HG03060 (cell line): ENCODE measurements around the gene ELOVL4.

Experiments
- ATAC-seq: cut with Tn5 transposase; IDR thresholded peaks from one replicate; pipeline ENCODE4 v1.9.1; 2021; ENCODE audit warnings: low read depth, moderate number of reproducible peaks; ENCODE audit not compliant: unreplicated experiment

ELOVL4 gene

DNA sequence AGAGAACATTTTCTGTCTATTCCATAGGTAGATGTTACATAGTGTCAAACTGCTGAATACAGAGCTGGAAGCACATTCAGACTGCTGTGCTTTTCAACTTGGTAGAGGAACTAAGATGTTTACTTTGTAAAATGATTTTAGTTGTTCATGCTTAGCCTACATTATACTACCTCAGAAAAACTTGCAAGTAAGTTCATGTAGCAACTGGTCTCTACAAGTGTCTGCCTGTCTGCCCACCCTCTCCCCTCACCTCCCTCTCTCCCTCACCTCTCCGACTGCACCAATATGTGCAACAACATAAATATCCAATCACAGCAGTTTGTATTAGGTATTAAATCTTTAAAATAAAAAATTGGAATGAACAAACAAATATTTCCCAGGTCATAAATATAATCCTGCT lies 25.3 kb downstream of the ELOVL4 start:
- no peak for ATAC-seq

DNA sequence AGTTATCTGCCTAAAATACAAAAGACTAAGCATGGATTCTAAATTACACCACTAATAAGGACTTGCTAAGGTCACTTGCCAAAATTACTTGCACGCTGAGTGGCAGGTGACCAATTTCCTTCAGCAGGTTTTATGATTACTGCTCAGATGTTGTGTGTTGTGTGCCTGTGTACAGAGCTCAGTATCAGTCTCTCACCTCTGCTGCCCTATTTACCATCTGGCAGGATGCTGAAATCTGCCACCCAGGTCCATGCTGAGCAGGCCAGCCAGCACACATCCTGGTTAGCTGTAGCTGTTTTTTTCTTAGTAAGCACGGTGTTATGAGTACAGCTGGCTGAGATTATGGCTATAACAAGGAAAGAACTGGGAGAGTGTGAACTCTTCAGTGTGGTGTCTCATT lies 34.0 kb downstream of the ELOVL4 start:
- ATAC-seq = no peak

DNA sequence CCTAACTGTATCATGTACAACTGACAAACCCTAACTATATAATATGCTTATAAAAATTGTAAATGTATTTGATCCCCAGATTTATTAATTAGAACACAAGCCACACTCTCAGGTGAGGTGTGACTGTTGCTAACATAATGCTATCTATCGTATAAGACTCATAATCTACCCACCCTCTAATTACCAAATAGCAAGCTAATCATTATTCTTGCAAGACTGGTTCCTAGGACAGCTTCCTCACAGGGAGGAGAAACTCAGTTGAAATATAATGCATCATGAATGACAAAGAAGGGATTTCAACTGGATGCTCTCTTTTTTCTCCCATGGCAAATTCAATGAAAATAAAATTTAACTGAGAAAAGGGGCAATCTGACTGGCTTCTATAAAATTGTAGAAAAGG lies 35.4 kb downstream of the ELOVL4 start:
- ATAC-seq = no peak

DNA sequence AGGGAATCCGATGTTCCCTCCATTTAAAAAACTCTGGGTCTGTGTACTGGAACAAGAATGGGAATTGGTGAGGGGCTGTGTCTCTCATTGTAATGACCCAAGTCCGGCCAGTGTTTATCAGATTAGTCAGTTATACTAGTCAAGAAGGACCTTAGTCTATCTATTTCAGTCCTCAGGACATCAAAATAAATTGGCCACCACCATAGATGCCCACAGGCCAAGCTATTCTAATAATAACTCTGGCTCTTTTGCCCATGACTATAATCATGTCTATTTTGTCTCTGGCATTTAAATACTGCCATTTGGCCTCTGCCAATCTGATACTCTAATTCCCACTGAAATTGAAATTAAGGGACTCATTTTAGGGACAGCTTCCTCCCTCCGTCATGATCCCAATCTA lies 37.8 kb downstream of the ELOVL4 start:
- no peak for ATAC-seq

DNA sequence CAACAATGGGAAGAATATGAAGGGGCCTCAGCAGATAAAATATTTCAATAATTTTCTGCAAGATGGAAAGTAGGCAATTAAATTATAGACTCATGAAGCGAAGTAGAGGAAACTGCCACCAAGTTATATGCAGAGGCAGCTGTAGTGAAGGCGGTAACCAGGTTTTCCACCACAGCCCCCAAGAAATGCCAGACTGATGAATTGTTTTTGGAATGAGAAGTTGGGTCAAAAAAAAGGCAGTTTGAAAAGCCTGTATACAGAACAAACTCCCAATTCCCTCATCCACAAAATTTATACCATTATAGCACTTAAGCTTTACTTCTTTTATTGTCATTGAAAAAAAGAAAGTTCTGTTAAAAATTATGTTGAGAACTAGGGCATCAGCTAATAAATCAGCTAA lies 45.3 kb downstream of the ELOVL4 start:
- ATAC-seq = no peak

DNA sequence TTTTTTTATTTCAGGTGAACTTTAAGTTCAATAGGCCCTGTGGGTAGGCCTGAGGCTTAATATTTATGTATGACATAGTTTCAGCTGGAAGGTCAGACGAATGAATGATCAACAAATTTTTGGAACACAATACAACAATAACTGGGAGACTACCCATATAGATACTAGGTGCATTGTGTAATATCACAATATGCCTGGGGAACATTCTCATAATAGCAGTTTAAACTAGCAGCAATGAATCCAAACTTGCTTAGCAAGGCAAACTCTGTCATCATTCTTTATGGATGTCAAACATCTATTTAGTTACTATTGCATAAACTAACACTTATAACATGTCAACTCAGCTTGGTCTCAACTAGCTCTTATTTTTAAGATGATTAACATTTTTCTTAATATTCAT lies 49.3 kb downstream of the ELOVL4 start:
- no peak for ATAC-seq

DNA sequence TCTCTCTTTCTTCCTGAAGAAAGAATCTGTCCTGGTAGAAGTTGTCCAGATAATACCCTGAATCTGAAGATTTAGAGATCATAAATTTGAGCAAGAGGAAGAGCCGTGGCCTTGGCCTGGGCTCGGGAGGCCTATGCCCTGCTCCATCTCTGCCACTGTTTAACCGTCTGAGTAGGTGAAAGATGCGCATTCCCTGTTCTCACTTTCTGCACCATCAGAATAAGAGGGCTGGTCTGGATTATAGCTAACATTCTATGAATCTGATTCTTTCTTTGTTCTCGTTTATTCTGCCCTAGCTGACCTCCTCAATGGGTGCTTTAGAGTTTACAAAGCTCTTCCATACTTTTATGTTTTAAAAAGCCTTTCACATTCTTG lies 51.3 kb downstream of the ELOVL4 start:
- no peak for ATAC-seq

DNA sequence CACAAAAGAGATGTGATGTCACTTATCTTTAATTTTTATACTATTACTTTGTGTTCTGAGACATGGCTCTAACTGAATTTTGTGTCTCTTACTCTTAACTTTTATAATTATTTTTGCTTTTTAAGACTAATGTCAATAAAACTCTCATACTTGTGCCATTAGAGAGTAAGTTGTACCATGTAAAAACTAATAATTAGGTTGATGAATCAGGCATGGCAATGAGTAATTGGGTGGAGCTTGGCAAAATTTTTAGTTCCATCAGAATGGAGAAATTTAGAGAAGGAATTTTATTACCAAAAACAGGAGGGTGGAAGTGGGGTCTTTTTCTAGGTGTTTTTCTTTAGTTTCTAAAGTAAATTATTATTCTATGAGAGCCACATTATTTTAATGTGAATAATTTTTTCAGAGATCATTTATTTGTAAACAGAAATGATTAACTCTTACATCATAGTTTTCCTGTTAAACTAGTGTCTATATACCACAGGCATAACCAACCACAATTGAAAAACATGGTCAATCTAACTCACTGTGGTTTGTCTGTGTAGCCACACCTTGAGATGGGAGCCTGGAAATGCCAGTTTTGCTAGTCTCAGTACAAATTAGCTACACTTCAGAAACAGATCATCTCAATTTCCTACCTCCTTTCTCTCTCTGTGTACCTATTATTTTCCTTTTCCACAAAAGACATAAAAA lies 51.8 kb downstream of the ELOVL4 start:
- no peak for ATAC-seq

DNA sequence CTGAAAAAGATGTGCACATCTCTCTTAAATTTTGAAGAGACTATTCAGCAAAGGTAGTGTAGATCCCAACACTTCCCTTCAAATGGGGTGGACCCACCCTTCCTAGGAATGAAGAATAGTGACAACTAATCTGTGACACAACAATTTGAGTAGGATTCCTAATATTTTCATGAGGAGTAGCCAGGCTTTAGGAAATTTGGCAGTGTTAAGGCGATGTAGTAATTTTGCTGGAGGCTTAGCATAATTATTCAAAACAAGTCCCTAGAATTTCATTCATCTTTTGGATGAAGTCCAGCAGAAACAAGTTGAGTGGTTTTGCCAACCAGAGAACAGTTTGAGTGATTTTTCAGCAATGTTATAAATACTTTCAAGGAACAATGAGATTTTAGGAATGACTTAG lies 52.4 kb downstream of the ELOVL4 start:
- ATAC-seq = no peak

DNA sequence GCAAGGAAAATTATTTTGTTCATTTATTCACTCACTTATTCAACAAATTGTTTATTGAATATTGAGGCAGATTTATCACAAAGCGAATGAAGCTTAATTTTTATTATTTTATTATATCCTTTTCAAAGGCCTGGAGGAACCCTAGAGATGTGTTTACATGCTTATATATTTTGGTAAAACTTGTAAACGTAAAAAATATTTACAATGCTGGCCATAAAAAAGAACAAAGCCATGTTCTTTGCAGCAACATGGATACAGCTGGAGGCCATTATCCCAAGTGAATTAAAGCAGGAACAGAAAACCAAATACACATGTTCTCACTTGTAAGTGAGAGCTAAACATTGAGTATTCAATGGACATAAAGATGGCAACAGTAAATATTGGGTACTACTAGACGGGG lies 58.8 kb downstream of the ELOVL4 start:
- no peak for ATAC-seq

DNA sequence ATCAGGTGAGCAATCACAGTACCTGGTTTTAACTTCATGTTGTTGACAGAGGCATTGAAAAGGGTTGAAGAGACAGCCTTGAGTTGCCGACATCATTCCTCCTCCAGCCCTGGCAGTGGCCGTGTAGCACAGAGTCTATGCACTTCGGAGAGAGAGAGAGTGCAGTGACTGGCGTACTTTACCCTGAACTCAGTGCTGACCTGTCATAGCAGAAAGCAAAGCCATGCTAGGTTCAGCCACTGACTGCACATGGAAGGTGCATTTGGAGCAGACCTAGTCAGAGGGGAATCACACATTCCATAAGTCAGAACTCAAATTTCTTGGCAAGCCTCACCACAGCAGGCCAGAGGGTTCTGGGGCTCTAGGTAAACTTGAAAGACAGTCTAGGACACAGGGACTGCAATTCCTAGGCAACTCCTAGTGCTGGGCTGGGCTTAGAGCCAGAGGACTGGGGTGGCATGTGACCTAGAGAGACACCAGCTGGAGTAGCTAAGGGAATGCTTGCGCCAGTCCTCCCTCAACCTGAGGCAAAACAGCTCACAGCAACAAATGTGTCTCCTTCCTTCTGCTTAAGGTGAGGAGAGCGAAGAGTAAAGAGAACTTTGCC lies 69.1 kb downstream of the ELOVL4 start:
- ATAC-seq = no peak

DNA sequence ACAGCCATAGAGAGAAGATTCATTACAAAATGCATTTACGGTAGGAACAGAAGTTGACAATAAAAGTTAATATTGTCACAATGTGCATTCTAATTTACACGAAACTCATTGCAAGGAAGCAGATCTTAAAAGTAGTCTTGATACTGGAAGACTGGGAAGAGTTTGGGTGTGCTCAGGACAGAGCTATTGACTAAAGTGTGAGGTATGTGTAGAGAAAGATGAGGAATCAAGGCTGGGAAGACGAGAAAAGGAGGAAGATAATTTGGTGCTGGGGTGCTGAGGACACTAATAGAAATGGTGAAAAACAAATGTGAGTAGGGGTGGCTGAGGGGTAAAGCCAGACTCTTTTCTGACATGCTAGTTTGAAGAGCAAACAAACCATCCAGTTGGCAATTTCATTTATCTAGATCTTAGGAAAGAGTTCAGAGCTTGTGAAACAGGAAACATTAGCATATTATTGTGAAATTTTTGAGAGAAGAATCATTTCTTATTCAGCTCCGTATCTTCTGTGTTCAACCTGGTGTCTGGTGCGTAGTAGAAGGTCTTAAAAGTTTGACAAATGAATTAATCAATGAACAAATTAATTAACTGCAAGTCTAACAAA lies 72.7 kb downstream of the ELOVL4 start:
- no peak for ATAC-seq

DNA sequence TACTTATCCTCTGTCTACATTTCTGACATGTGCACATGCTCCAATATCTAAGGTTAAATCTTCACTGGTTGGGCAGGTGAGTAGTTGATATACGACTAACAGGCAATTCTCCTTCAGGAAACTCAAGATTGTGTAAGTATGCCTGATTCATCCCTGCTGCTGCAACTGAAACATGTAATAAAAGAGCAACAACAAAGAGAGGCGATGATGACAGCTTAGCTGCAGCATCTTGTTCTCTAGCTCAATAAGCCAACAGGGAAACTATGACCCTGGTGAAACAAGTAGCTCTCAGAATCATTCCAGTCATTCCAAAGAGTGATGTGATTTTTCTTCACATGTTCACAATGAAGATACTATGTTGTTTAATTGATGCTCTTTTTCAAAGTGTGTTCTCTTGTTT lies 74.4 kb downstream of the ELOVL4 start:
- no peak for ATAC-seq

DNA sequence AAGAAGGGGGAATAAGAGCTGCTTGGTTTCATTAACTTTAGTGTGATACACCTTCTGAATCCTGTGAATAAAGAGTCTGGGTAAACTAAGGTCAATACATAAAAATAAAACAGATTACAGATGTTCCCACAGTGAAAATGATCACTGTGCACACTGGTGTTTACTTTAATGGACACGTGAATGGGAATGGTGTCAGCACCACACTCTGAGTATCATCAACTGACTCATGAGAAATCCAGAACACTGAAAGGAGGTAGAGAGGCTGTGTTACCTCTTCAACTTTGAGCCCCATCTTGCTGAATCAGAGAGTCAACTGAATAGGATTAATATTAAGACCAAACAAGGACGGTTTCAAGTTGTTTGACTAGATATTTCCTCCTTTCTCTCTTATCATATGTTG lies 75.0 kb downstream of the ELOVL4 start:
- no peak for ATAC-seq

DNA sequence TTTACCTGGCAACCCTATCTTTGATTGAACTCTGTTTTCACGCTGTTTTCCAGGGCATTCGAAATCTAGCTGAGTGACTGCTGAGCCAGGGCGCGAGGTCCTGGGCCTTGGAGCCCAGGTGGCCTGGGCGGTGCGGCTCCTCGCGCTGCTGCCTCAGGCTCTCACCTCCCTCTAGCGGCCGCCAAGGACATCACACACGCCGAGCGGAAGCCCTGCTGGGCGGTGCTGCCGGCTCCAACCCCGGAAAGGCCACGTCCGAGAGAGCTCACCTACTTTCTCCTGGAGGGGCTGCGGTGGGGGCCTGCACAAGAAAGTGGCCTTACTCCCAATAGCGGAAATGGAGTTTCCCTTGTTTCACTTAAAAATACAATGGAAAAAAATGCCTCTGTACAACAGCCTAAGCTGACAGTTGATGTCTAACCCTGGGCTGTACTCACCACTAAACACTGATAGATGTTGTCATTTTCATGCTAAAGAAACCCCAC lies 77.7 kb downstream of the ELOVL4 start:
- ATAC-seq = peak; percentile 97

DNA sequence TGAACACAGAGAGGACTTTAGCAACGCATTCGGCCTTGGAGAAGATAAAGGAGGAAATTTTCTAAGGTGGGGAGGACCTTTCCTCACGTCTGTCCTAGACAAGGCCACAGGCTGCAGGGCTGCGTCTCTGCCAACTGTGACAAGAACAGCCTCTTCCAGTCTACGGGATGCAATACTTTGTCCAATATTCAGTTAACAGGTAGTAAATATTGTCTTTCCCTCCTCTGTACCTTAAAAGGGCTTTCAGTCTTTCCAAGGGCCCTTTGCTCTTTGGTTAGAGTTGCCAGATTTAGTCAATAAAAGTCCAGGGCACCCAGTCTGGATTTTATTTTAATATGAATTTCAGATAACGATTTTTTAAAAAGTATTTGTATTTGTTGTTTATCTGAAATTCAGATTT lies 78.2 kb downstream of the ELOVL4 start:
- no peak for ATAC-seq

DNA sequence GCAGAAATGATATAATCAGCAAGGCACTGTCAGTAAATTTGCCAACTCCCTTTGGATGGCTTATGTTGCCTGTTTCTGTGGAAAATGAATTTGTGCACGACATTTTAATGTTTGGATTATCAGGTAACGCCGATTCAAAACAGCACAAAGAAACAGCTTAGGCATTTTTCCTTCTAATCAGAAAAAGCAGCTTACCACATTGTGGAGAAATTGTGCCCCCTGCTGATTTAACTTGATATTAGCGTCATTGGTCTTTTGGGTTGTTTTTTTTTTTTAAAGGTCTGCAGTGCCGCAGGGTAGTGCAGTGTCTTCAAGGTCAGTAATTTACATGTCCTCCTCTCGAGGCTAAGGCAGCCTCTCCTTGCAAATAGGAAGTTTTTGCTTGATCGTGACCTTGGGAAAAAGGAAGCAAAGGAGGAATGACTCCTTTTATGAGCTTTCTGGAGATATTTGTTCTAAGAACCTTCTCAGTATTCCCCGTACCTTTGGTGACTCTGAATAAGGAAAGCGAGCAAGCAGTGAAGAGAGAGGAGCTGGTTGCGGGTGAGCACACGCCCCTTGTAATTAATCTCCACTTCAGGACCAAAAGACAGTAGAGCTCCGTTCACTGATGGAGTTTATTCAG lies 79.1 kb downstream of the ELOVL4 start:
- ATAC-seq = no peak
